Anterior cingulate cortex (tissue), 58 donors: ENCODE measurements around the gene MTA1.

Experiments
- DNase-seq, 58 donors: peaks; one replicate each; lab custom pipeline; 2025; lab: John Stamatoyannopoulos, UW

Gene MTA1

DNA sequence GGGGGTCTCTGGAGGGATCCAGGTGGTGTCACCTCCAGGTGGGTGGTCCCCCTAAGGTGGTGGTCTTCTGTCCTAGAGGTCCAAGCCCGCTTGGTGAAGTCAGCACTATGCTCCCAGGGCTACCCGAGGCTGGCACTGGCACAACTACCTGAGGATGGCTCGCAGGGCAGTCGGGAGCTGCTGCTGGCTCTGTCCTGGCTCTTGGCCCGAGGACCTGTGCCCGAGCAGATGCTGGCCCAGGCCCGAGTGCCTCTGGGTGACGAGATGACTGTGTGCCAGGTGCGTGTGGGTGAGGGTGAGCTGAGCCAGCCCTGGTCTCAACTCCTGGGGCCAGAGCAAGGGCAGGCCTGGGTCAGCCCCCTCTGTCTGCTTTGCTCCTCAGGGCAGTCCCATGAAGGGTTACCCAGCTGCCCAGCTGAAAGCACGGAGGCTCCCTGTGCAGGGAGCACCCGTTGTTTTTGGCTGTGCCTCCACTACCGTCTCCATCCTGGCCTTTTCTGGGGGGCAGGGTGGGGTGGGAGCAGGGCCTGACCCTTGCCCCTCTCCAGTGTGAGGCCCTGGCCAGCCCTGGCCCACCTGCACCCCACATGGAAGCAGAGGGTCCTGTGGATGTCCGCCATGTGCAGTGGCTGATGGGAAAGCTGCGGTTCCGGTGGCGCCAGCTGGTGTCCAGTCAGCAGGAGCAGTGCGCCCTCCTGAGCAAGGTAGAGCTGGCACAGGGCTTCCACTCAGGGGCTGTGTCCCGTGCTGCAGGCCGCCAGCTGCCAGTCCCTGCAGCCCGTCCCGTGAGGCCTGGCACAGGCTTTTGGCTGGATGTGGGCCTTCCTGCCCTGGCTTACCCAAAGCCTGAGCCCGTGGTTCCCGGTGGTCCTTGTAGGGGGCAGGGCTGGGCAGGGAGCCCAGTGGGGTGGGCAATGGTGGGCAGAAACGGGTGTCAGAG lies 72.7 kb downstream of the MTA1 start:
- DNase-seq: no peak

- no peak for DNase-seq
These were observed 73.6 kb downstream of the MTA1 start for GRCh38 chr14:105492971-105493871.

GRCh38 chr14:105493921-105494605 lies 74.4 kb downstream of the MTA1 start:
- DNase-seq: no peak

DNA sequence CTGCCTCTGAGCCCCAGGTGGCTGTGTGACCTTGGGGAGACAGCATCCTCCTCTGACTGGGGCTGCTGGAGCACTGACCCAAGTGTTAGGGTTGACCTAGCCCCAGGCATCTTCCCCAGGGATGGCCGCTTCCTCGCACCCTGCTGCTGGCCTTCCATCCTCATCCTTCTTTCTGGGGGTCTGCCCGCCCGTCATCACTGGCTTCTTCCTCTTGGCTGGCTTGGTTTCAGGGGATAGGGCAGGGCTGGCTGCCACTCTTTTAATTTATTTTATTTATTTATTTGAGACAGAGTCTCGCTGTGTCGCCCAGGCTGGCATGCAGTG lies 74.9 kb downstream of the MTA1 start:
- DNase-seq: no peak

DNA sequence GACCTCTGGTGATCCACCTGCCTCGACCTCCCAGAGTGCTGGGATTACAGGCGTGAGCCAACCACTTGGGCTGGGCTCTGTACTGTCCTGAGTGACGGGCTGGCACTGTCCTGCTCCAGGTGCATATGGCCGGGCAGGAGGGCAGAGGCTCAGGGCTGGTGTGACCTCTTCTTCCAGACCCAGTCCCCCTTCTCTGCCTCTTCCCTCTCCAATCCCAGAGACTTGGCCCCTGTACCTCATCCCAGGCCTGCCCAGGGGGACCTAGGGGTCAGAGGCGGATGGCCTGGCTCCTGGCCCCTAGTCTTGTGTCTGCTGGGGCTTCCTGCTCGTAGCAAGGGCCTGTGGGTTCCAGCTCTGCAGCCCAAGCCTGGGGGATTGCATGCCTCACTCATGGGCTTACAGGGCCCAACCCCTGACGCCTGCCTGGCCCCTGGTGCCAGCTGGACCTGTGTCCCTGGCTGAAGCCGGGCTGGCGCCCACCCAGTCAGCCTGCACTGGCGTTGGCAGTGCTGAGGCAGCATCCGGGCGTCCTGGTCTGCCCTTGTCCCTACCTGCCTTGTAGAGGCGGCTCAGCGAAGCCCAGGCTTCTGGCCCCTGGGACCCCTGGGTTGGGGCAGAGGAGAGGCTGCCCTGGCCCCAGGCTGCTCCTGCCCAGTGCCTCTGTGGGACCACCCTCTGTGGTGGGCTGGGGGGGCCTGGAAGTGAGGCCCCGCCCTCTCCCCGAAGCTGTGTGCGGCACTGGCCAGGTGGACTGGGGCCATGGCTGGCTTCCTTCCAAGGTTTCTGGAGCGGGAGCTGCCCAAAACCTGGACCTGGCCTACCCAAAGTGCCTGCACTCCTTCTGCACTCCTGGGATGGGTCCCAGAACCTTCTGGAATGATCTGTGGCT lies 75.7 kb downstream of the MTA1 start:
- no peak for DNase-seq

GRCh38 chr14:105495990-105496830 lies 76.6 kb downstream of the MTA1 start:
- DNase-seq: no peak

GRCh38 chr14:105496831-105497591 lies 77.4 kb downstream of the MTA1 start:
- no peak for DNase-seq

DNA sequence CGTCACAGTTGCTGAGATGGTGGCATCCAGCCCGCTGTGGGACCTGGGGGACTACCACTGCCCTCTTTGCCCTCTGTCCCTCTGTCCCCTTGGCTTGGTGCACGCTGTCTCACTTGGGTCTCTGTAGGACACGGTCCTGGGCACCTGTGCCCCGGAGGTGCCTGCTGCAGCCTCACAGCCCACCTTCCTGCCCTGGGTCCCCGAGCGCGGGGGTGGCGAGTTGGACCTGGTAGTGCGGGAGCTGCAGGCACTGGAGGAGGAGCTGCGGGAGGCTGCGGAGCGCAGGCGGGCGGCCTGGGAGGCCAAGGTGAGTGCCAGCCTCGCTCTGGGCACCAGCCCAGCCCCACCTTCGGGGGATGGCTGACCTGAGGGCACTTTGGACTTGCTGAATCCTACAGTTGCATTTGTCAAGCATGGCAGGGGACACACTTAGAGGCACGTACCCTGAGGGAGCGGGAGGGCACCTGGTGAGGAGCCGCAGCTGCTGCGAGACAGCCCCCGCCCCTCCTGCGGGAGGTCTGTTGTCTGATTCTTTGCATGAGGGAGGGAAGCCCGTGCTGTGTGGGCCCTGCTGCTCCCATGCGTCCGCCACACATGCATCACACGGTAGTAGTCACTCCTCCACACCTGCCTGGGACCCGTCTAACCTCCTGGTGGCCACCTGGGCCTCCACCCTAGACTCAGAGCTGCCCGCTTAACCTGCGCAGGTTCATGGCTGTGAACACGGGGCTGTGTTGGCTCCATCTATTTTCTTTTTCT lies 78.2 kb downstream of the MTA1 start:
- no peak for DNase-seq

DNA sequence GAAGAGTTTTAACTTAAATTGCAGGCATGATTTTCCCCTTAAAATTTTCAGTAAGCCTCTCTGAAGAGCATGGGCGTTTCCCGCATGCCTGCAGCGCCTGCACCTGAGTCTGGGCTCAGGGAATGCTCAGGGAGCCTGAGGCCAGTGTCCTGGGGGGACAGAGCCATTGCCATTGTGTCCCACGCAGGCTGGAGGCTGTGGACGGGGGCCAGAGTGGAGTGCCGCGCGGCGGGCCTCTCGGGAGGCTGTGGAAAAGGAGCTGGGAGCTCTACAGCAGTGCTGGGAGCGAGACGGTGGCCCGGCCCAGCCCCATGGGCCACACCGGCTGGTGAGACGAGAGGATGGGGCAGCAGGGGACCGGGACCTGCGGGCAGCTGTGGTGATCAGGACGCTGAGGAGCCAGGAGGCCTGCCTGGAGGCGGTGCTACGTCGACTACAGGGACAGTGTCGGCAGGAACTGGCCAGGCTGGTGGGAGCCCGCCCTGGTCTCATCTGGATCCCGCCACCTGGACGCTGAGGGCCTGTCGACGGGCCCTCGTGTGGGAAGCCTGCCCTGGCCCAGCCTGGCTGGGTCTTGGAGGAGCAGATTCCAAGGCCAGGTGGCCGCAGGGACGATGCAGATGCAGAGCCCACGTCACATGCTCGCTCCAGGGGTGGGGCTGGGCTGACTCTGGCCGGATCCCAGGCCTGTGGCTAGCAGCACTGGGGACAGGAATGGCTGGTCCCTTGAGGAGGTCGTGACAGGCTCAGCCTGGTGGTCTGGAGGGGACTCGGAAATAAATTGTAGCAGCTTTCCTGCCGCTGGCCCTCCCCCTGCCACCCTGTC lies 79.0 kb downstream of the MTA1 start:
- DNase-seq: peak in 34 of 58 donors; percentile 5 to 85 (median 67)

DNA sequence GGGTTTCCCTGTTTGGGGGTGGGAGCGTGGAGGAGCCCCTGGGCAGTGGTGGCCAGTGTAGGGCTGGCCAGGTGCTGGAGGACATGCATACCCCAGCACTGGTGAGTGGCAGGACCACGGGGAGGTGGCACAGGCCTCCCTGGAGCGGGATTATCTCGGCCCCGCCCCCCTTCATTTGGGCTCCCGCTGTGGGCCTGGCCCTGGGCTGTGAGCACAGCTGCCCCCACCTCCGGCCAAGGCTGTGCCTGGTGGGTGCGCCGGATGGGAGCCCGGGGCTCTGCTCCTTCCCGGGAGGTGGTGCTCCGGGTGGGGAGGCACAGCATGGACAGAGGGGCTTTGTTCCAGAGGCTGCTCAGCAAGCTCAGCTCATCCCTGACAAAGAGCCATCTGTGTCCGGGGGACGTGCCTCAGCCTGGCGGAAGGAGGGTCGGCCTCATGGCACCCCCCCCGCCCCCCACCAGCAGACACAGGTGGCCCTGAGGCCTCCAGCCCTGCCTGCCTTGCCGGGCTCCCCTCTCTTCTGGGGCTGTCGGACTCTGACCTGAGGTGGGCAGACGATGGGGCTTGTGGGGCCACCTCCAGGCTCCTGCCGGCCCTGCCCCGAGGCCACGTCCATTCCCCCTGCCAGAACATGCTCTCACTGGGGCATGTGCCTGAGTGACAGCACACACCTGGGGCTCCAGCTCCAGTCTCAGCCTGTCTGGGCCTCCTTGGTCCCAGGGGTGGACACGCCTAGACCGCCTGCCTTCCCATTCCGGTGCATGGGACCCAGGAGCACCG lies 79.8 kb downstream of the MTA1 start:
- peak in 56 of 58 donors; percentile 20 to 95 (median 82) for DNase-seq

DNA sequence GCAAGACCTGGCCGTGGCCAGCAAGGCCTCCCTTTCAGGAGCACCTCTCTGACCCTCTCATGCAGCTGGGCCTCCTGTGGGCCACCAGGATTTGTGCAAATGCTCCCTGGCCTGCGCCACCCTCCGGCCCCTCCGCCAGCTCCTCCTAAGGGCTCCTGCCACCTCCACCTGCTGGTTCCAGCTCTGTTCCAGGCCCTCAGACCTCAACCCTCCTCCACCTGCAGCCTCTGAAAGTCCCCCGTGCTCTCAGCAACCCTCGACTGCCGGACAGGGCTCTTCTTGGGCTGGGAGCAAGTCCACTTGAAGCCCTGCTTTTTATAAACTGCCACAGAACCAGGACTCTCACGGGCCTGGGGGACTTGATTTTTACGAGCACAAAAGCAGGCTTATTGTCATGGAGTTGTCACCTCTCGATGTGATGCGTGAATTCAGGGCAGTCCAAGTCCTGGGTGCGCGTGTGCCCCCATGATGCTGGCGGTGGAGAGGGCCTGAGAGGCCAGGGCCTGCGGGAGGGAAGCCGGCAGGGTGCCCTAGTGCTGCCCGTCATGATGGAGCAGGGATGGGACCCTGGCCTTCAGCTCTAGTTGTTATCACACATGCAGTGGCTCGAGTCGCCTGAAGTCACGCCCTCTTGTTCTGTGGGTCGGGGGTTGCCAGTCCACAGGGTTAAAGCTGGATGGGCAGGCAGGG lies 80.6 kb downstream of the MTA1 start:
- DNase-seq: no peak

- DNase-seq: no peak
These were observed 81.1 kb downstream of the MTA1 start for GRCh38 chr14:105500726-105501101.

DNA sequence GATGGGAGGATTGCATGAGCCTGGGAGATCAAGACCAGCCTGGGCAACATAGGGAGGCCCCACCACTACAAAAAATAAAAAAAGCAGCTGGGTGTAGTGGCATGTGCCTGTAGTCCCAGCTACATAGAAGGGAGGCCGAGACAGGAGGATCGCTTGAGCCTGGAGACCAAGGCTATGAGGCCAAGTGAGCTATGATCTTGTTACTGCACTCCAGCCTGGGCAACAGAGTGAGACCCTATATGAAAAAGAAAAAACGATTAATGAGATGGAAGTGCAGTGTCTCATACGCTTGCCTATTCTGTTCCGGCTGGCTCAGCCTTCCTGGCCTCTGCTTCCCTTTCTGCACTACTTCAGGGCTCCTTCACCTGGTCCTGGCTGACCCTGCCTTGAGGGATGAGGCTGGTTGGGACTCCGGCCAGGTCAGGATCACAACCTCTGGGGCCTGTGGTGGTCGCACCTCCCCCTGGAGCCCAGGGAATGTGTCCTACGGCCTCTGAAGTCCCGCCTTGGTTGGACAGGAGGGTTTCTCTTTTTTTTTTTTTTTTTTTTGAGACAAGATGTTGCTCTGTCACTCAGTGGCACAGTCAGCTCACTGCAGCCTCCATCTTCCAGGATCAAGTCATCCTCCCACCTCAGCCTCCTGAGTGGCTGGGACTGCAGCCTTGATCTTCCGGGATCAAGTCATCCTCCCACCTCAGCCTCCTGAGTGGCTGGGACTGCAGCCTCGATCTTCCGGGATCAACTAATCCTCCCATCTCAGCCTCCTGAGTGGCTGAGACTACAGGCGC lies 82.1 kb downstream of the MTA1 start:
- no peak for DNase-seq
